Renal cortex interstitium (tissue), 15 donors: ENCODE data around the gene C1orf198. TPM values are rescaled to one million over a fixed set of nuclear protein-coding genes. Genes with fewer than 3 reads are reported as not detected.

ENCODE experiments used
- DNase-seq, 11 donors: peaks; one replicate each; pipeline ENCODE4 v3.0.0-alpha.2; 2013; ENCODE audit warnings: low read depth in 9 of 11, low spot score in 4 of 11; ENCODE audit errors: extremely low read depth in 1 of 11
- long read RNA-seq, 16 experiments: transcript quantifications; one replicate each; lab custom pipeline, GENCODE V29; 2026
- polyA plus RNA-seq, 3 donors: library from polyadenylated mRNA; unstranded; fragments of 120-200 nt; gene quantifications; one replicate each; pipeline ENCODE4 v1.2.1, GENCODE V29; 2013; ENCODE audit not compliant: insufficient read length in 3 of 3

Gene C1orf198, protein sequence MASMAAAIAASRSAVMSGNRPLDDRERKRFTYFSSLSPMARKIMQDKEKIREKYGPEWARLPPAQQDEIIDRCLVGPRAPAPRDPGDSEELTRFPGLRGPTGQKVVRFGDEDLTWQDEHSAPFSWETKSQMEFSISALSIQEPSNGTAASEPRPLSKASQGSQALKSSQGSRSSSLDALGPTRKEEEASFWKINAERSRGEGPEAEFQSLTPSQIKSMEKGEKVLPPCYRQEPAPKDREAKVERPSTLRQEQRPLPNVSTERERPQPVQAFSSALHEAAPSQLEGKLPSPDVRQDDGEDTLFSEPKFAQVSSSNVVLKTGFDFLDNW
- polyA plus RNA-seq = 10 to 100 TPM; 79.8 to 90.9 (median 90.9) TPM
- long read RNA-seq, donor 1, transcript C1orf198-201 (4 exons, 3,858 nt) = major isoform, 22 of 36 reads
- long read RNA-seq, donor 1, partial matches to known transcripts = 13 of 36 reads
- long read RNA-seq, donor 1, other reads (novel, unspliced or antisense) = 0 of 36 reads
- long read RNA-seq, donor 2, transcript C1orf198-201 (4 exons, 3,858 nt) = major isoform, 35 of 54 reads
- long read RNA-seq, donor 2, partial matches to known transcripts = 19 of 54 reads
- long read RNA-seq, donor 2, other reads (novel, unspliced or antisense) = 0 of 54 reads
- long read RNA-seq, donor 3, transcript C1orf198-201 (4 exons, 3,858 nt) = major isoform, 44 of 49 reads
- long read RNA-seq, donor 3, partial matches to known transcripts = 5 of 49 reads
- long read RNA-seq, donor 3, other reads (novel, unspliced or antisense) = 0 of 49 reads
- long read RNA-seq, donor 4, transcript C1orf198-201 (4 exons, 3,858 nt) = major isoform, 25 of 30 reads
- long read RNA-seq, donor 4, partial matches to known transcripts = 5 of 30 reads
- long read RNA-seq, donor 4, other reads (novel, unspliced or antisense) = 0 of 30 reads
- long read RNA-seq, donor 5 = 0 reads
- long read RNA-seq, donor 6, transcript C1orf198-201 (4 exons, 3,858 nt) = major isoform, 23 of 37 reads
- long read RNA-seq, donor 6, partial matches to known transcripts = 13 of 37 reads
- long read RNA-seq, donor 6, other reads (novel, unspliced or antisense) = 0 of 37 reads
- long read RNA-seq, donor 7, transcript C1orf198-201 (4 exons, 3,858 nt) = major isoform, 18 of 33 reads
- long read RNA-seq, donor 7, partial matches to known transcripts = 15 of 33 reads
- long read RNA-seq, donor 7, other reads (novel, unspliced or antisense) = 0 of 33 reads
- long read RNA-seq, donor 8, transcript C1orf198-201 (4 exons, 3,858 nt) = major isoform, 23 of 47 reads
- long read RNA-seq, donor 8, partial matches to known transcripts = 18 of 47 reads
- long read RNA-seq, donor 8, other reads (novel, unspliced or antisense) = 5 of 47 reads
- long read RNA-seq, donor 9, transcript C1orf198-201 (4 exons, 3,858 nt) = major isoform, 10 of 10 reads
- long read RNA-seq, donor 9, partial matches to known transcripts = 0 of 10 reads
- long read RNA-seq, donor 9, other reads (novel, unspliced or antisense) = 0 of 10 reads
- long read RNA-seq, donor 10, transcript C1orf198-201 (4 exons, 3,858 nt) = major isoform, 17 of 31 reads
- long read RNA-seq, donor 10, partial matches to known transcripts = 14 of 31 reads
- long read RNA-seq, donor 10, other reads (novel, unspliced or antisense) = 0 of 31 reads
- long read RNA-seq, donor 11, transcript C1orf198-201 (4 exons, 3,858 nt) = major isoform, 24 of 30 reads
- long read RNA-seq, donor 11, partial matches to known transcripts = 6 of 30 reads
- long read RNA-seq, donor 11, other reads (novel, unspliced or antisense) = 0 of 30 reads
- long read RNA-seq, donor 12, transcript C1orf198-201 (4 exons, 3,858 nt) = major isoform, 8 of 9 reads
- long read RNA-seq, donor 12, partial matches to known transcripts = 0 of 9 reads
- long read RNA-seq, donor 12, other reads (novel, unspliced or antisense) = 0 of 9 reads
- long read RNA-seq, donor 13, transcript C1orf198-201 (4 exons, 3,858 nt) = major isoform, 48 of 72 reads
- long read RNA-seq, donor 13, partial matches to known transcripts = 24 of 72 reads
- long read RNA-seq, donor 13, other reads (novel, unspliced or antisense) = 0 of 72 reads
- long read RNA-seq, donor 14, transcript C1orf198-201 (4 exons, 3,858 nt) = major isoform, 20 of 21 reads
- long read RNA-seq, donor 14, partial matches to known transcripts = 0 of 21 reads
- long read RNA-seq, donor 14, other reads (novel, unspliced or antisense) = 0 of 21 reads
- long read RNA-seq, donor 15, transcript C1orf198-201 (4 exons, 3,858 nt) = major isoform, 16 of 21 reads
- long read RNA-seq, donor 15, partial matches to known transcripts = 5 of 21 reads
- long read RNA-seq, donor 15, other reads (novel, unspliced or antisense) = 0 of 21 reads
- long read RNA-seq, donor 16, transcript C1orf198-201 (4 exons, 3,858 nt) = major isoform, 63 of 80 reads
- long read RNA-seq, donor 16, partial matches to known transcripts = 17 of 80 reads
- long read RNA-seq, donor 16, other reads (novel, unspliced or antisense) = 0 of 80 reads

DNA sequence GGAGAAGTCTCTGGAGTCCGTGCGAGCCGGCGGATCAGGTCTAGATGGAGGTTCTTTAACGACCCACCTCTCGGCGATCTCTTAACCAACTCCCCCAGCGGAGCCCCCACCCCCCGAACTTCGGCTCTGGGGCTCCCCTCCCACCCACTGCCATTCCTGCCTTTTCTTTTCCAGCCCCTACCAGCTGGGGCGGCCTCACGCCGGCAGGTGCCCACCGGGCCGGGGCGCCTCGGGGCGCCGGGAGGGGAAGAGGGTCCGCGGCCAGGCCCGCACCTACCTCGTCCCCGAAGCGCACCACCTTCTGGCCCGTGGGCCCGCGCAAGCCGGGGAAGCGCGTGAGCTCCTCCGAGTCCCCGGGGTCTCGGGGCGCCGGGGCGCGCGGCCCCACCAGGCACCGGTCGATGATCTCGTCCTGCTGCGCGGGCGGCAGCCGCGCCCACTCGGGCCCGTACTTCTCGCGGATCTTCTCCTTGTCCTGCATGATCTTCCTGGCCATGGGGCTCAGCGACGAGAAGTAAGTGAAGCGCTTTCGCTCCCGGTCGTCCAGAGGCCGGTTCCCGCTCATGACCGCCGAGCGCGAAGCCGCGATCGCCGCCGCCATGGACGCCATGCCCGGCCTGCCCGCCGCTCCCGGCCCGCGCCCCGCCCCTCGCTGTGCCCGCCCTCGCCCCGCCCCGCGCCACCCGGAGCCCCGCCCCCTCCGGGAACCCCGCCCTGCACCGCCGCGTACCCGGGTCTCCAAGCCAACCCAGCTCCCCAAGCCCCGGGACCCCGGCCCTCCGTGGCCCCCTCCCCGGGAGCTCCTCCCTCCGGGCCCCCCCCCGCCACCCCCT lies at the start of gene C1orf198:
Gene C1orf198 (minus strand): TSS at position 619 of the 833 bp plus-strand sequence. CDS start 9 bp downstream, at position 610.
- DNase-seq = peak in 4 of 11 donors; percentile 59 to 70 (median 68)

- peak in 7 of 11 donors; percentile 52 to 71 (median 65) for DNase-seq
Measured at GRCh38 chr1:230917284-230918135, 49.2 kb upstream of the C1orf198 start.

- no peak for DNase-seq
Measured at GRCh38 chr1:230916587-230917283, 48.4 kb upstream of the C1orf198 start.

- no peak for DNase-seq
Measured at GRCh38 chr1:230915078-230915477, 46.8 kb upstream of the C1orf198 start.

DNA sequence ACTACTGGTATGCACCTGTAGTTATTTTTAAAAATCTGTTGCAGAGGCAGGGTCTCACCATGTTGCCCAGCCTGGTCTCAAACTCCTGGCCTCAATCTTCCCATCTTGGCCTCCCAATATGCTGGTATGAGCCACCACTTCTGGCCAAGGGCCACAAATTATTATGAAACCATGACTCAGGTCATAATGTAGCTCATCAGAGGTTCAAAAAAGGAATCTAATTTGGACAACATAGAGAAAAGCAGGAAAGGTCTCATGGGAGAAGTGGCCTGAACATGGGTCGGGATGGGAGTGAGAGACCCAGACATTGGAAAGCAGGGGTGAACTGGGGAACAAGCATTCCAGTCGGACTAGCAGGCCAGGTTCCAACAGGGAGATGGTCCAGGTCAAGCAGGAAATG lies 45.2 kb upstream of the C1orf198 start:
- DNase-seq = no peak

DNA sequence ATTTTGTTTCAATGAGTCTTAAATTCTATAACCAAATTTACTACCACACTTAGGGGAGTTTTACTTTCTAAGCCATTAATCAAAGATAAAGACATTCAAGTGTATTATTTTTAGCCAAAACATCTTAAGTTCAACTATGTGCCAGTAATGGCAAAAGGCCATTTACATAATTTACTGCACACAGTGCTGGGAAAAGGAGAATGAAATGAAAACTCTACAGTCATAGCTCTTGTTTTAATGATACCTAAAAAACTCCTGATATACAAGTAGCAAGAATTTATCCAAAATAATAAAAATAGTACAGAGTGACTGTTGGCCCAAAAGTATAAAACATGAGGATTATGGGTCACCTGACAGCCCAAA lies 42.4 kb upstream of the C1orf198 start:
- DNase-seq = peak in 3 of 11 donors; percentile 18 to 39 (median 26)

- DNase-seq = peak in 1 of 11 donors; percentile 15
Measured at GRCh38 chr1:230909974-230910754, 41.8 kb upstream of the C1orf198 start.

DNA sequence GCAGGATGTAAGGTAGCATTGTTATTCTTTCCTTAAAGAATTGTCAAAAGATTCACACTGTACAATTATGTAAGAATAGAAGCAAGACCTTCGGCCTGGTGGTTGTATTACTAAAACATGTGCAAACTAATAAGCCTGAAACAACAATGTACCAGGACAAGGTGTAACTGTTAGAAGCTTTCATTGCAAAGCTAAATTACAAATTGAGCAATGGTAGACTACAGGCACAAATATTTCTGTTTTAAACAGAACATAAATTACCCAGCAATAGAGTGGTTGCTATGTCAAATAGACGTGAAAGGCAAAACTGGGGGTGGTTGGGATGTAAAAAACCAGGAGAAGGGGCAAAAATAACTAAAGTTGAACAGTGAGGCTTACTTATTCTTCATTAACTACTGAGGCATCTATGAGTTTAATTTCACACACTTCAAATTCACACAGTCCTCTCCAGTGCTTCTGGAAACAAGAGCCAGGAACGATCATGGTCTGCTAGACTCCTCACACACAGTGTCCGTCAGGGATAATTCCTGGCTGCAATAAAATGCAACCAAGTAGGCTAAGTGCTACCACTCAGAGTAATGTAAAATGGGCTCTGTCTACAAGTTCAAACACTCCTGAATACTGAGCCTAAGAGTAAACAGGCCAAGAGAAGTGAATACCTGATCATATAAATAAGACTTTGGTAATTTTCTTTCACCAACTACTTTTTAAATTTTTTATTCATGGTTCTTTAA lies 39.3 kb upstream of the C1orf198 start:
- no peak for DNase-seq

- DNase-seq = no peak
Measured at GRCh38 chr1:230906226-230906625, 37.9 kb upstream of the C1orf198 start.

- DNase-seq = no peak
Measured at GRCh38 chr1:230905733-230906132, 37.4 kb upstream of the C1orf198 start.

DNA sequence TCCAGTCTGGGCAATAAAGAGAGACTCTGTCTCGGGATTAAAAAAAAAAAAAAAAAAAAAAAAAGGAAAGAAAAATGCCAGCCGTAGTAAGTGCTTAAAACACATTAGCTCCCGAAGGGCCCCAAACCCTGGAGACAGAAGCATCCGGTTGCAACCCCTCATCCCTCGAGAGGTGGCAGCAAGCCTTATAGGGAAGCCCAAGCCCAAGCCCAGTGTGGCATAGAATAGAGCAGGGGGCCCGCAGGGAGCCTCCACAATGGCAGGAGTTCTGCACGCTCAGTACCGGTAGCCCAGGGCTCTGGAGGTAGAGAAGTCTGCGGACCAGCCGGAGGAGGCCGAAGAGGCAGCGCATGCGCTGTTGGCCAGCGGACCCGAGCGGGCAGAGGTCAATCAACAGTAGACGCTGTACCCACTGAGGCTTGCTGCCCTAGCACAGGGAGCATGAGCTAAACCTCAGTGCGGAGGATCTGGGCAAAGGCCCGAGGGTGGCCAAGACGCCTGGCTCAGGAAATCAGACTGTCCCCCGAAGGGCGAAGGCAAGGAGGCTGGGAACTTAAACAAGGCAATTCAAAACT lies 34.1 kb upstream of the C1orf198 start:
- DNase-seq = no peak

- DNase-seq = no peak
Measured at GRCh38 chr1:230901671-230902070, 33.4 kb upstream of the C1orf198 start.

- DNase-seq = no peak
Measured at GRCh38 chr1:230900984-230901383, 32.7 kb upstream of the C1orf198 start.
